Fibroblast of pulmonary artery (primary cell): ENCODE data around the gene PICK1.

Experiments used
- DNase-seq: peaks from one replicate; pipeline ENCODE4 v3.0.0-alpha.2; 2010; ENCODE audit warnings: low read depth
- H3K4me3 ChIP-seq: replicated peaks from 2 replicates; pipeline ENCODE4 v1.5.1; 2011; ENCODE audit warnings: low read depth, mild to moderate bottlenecking, control low read depth, low read length, moderate library complexity
- TF ChIP-seq, protein P1 (sequence below): IDR thresholded peaks from 2 replicates; pipeline ENCODE4 v1.5.1; 2011; ENCODE audit warnings: mild to moderate bottlenecking, control low read depth, low read length, inconsistent platforms; ENCODE audit errors: missing control alignments

The PICK1 gene

DNA sequence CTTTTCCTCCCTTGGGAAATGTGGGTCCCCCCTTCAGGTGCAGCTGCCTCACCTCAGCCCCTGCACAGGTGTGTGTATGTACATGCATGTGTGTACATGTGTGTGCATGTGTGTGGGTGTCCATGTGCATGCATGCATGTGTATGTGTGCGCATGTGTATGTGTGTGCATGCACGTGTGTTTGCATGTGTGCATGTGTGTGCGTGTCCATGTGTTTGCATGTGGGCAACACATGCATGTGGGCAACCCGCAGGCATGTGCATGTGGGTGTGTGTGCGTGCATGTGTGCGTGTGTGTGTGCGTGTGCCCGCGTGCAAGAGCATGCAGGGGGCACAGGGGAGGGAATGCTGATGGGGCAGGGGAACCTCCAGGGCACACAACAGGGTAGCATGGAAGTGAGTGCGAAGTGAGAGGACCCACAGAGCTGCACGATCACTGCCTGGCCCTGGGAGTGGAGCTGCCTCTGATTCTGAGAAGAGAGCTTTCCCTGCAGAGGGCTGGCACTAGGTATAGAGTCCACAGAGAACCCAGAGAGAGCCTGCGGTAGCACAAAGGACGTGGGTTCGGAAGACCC is 67.9 kb downstream of the PICK1 start:
- TF ChIP-seq, protein P1, sequence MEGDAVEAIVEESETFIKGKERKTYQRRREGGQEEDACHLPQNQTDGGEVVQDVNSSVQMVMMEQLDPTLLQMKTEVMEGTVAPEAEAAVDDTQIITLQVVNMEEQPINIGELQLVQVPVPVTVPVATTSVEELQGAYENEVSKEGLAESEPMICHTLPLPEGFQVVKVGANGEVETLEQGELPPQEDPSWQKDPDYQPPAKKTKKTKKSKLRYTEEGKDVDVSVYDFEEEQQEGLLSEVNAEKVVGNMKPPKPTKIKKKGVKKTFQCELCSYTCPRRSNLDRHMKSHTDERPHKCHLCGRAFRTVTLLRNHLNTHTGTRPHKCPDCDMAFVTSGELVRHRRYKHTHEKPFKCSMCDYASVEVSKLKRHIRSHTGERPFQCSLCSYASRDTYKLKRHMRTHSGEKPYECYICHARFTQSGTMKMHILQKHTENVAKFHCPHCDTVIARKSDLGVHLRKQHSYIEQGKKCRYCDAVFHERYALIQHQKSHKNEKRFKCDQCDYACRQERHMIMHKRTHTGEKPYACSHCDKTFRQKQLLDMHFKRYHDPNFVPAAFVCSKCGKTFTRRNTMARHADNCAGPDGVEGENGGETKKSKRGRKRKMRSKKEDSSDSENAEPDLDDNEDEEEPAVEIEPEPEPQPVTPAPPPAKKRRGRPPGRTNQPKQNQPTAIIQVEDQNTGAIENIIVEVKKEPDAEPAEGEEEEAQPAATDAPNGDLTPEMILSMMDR, result no peak
- H3K4me3 ChIP-seq, result no peak overlapping the region
- DNase-seq, result no peak
